D721Med (cell line): ENCODE data around the gene NMRK1.

Experiments used
- DNase-seq: peaks from one replicate; pipeline ENCODE4 v3.0.0; 2011; ENCODE audit warnings: low spot score; ENCODE audit not compliant: insufficient read length
- FAIRE-seq: peaks from 2 replicates; lab custom pipeline; 2011; peaks lifted over from hg19 to GRCh38; lab: Jason Lieb, UNC
- TF ChIP-seq, protein P1 (sequence below): IDR thresholded peaks from 2 replicates; pipeline ENCODE4 v1.5.1; 2012; ENCODE audit warnings: mild to moderate bottlenecking, control low read depth; ENCODE audit not compliant: insufficient read depth; ENCODE audit errors: missing control alignments

NMRK1 gene

DNA sequence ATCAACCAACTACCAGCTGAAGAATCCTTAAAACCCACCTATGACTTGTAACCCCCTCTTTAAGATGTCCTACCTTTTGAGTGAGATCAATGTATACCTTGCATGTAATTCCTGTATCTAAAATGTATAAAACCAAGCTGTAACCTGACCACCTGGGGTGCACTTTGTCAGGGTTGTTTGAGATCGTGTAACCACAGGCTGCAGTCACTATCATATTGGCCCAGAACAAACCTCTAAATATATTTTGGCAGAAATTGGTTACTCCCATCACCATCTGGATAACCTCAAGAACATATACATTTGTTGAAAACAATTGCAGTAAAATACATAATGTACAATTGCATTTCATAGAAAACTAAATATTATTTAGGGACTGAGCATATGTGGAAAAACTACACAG lies 68.3 kb downstream of the NMRK1 start:
- TF ChIP-seq, protein P1, sequence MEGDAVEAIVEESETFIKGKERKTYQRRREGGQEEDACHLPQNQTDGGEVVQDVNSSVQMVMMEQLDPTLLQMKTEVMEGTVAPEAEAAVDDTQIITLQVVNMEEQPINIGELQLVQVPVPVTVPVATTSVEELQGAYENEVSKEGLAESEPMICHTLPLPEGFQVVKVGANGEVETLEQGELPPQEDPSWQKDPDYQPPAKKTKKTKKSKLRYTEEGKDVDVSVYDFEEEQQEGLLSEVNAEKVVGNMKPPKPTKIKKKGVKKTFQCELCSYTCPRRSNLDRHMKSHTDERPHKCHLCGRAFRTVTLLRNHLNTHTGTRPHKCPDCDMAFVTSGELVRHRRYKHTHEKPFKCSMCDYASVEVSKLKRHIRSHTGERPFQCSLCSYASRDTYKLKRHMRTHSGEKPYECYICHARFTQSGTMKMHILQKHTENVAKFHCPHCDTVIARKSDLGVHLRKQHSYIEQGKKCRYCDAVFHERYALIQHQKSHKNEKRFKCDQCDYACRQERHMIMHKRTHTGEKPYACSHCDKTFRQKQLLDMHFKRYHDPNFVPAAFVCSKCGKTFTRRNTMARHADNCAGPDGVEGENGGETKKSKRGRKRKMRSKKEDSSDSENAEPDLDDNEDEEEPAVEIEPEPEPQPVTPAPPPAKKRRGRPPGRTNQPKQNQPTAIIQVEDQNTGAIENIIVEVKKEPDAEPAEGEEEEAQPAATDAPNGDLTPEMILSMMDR = no peak
- no peak for DNase-seq
- no peak for FAIRE-seq

DNA sequence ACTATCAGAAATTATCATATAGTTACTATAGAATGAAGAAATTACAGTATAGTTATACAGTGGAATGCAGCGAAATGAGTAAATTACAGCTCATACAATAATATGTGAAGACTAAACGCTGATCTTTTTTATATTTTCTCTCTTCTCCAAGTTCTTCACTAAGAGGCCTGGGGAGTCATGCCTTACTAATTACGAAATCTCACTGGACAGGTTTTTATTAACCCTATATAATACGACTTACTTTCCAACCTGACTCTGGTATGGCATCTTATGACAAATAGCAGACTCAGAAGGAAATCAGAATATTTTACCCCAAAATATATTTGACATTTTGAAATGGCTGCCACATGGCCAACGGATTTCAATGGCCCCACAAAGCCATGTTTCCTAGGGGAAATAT lies 68.9 kb downstream of the NMRK1 start:
- no peak for FAIRE-seq
- TF ChIP-seq, protein P1 = no peak
- DNase-seq = no peak

DNA sequence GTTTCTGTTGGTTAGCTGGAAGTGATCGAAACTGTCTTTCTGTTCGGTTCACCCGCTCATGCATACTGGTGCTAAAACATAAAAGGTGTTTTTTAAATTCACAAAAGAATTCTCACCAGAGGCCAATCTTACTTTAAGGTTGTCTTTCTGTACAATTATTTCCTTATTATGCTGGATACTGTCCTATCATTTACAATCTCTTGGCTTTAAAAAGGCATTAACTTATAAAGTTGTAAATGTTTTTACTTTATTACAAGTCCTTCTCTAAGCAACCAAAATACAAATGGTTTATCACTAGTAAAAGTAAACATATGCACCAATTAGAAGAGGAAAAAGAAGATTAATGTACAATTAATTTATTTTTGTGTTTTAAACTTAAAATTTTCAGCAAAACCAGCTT lies 70.6 kb downstream of the NMRK1 start:
- TF ChIP-seq, protein P1 = no peak
- FAIRE-seq (no peak), DNase-seq (no peak)

DNA sequence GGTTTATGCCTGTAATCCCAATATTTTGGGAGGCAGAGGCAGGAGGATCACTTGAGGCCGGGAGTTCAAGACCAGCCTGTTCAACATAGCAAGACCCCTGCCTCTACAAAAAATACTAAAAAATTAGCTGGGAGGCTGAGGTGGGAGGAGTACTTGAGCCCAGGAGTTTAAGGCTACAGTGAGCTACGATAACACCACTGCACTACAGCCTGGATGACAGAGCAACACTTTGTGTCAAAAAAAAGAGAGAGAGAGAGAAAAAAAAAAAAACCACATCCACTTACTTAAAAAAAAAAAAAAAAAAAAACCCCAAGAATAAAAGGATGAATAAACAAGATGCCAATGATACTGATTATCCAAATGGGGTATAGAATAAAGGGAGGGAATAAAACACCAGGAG lies 74.2 kb downstream of the NMRK1 start:
- no peak for DNase-seq
- FAIRE-seq = no peak
- TF ChIP-seq, protein P1 = no peak
